Calu3 (cell line): Measurements from ENCODE around the gene C1orf185. TPM values are rescaled to one million over a fixed set of nuclear protein-coding genes. Genes with fewer than 3 reads are reported as not detected.
"Not testable (repeated sequence)": the region's sequence is repeated elsewhere in the genome, so short reads cannot be mapped to it uniquely, and the experiment has no call there.

Experiments
- BruUV-seq: library from RNA; stranded (reverse); fragments of 400-500 nt; replicated peaks from 2 replicates; lab custom pipeline; 2021; lab: Mats Ljungman, UMichigan
- CTCF ChIA-PET: fragments of 300-600 bp; sonication (Branson Sonifier 250); formaldehyde crosslinking; loops from one replicate; lab custom pipeline; 2022; ENCODE audit warnings: antibody characterized with exemption; lab: Charles Lee
- DNase-seq: peaks from one replicate; pipeline ENCODE4 v3.0.0; 2022
- H3K27ac Mint-ChIP-seq: one replicate; pipeline ENCODE4 v1.8.0; 2022; ENCODE audit warnings: mixed read lengths; ENCODE audit not compliant: unreplicated experiment
- H3K27me3 Mint-ChIP-seq: one replicate; pipeline ENCODE4 v1.8.0; 2022; ENCODE audit warnings: mixed read lengths; ENCODE audit not compliant: unreplicated experiment
- H3K36me3 Mint-ChIP-seq: one replicate; pipeline ENCODE4 v1.8.0; 2022; ENCODE audit warnings: mild to moderate bottlenecking, moderate library complexity, mixed read lengths; ENCODE audit not compliant: insufficient read depth, unreplicated experiment
- H3K4me1 Mint-ChIP-seq: one replicate; pipeline ENCODE4 v1.8.0; 2022; ENCODE audit warnings: mild to moderate bottlenecking, low read depth, mixed read lengths; ENCODE audit not compliant: unreplicated experiment
- H3K4me3 Mint-ChIP-seq: one replicate; pipeline ENCODE4 v1.8.0; 2022; ENCODE audit warnings: mild to moderate bottlenecking, low read depth, moderate library complexity, mixed read lengths; ENCODE audit not compliant: unreplicated experiment
- H3K9me3 Mint-ChIP-seq: one replicate; pipeline ENCODE4 v1.8.0; 2022; ENCODE audit warnings: low read depth, mixed read lengths; ENCODE audit not compliant: unreplicated experiment
- intact Hi-C: fragments of 100-400 bp; cut with micrococcal nuclease; formaldehyde crosslinking; loops from one replicate; pipeline ENCODE4 v1.10.0; 2022; ENCODE audit not compliant: unreplicated experiment
- total RNA-seq: library from RNA; stranded (reverse); gene quantifications from 2 replicates; pipeline ENCODE4 v1.2.3, GENCODE V29; 2022
- TF ChIP-seq, protein P1 (sequence below): fragments of 200-600 bp; IDR thresholded peaks from one replicate; pipeline ENCODE4 v1.8.0; 2022; ENCODE audit warnings: antibody characterized with exemption; ENCODE audit not compliant: unreplicated experiment

The C1orf185 gene
- total RNA-seq, 1 experiment from 2014 or later: not detected

DNA sequence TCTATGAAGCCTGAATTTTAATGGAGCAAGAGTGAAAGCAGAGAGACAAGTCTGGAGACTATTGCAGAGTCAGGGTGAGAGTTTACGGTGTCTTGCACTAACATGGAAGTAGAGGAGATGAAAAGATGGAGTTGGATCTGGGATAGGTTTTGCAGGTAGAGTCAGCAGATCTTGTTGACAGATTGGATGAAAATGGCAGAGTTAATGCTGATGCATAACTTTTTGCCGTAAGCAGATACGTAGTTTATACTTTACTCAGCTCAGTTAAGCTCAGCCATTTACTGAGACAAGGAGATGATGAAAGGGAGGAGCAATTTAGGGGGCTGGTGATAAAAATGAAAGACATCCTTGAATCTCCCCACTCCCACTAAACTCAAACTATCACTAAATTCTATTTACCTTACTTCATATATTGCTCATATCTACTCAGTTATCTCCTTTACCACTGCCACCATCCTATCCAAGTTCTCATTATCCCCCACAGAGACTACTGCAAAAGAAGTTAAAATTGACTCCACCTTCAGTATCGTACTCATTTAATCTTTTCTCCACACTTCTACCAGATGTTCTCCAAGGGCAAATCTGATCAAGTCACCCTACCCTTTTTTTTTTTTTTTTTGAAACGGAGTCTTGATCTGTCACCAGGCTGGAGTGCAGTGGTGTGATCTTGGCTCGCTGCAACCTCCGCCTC, 13.8 kb downstream of the C1orf185 start:
- H3K36me3 Mint-ChIP-seq: no peaks in the 10 kb centered on the region
- no TSS peak for BruUV-seq
- intact Hi-C loops: no loop called here
- CTCF ChIA-PET: interaction anchor here (0.6 to 0.7 kb wide), 2 partner anchors 9 to 50 kb away, joined by 3 to 5 read pairs; no protein-coding TSS in a partner anchor
- TF ChIP-seq, protein P1, sequence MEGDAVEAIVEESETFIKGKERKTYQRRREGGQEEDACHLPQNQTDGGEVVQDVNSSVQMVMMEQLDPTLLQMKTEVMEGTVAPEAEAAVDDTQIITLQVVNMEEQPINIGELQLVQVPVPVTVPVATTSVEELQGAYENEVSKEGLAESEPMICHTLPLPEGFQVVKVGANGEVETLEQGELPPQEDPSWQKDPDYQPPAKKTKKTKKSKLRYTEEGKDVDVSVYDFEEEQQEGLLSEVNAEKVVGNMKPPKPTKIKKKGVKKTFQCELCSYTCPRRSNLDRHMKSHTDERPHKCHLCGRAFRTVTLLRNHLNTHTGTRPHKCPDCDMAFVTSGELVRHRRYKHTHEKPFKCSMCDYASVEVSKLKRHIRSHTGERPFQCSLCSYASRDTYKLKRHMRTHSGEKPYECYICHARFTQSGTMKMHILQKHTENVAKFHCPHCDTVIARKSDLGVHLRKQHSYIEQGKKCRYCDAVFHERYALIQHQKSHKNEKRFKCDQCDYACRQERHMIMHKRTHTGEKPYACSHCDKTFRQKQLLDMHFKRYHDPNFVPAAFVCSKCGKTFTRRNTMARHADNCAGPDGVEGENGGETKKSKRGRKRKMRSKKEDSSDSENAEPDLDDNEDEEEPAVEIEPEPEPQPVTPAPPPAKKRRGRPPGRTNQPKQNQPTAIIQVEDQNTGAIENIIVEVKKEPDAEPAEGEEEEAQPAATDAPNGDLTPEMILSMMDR: no peak
- H3K4me1 Mint-ChIP-seq: peaks cover 2% of the 10 kb centered on the region
- no peak overlapping the region for H3K4me3 Mint-ChIP-seq
- DNase-seq: no peak
- no peaks in the 10 kb centered on the region for H3K27me3 Mint-ChIP-seq
- no peak overlapping the region for H3K27ac Mint-ChIP-seq
- H3K9me3 Mint-ChIP-seq: no peaks in the 10 kb centered on the region

DNA sequence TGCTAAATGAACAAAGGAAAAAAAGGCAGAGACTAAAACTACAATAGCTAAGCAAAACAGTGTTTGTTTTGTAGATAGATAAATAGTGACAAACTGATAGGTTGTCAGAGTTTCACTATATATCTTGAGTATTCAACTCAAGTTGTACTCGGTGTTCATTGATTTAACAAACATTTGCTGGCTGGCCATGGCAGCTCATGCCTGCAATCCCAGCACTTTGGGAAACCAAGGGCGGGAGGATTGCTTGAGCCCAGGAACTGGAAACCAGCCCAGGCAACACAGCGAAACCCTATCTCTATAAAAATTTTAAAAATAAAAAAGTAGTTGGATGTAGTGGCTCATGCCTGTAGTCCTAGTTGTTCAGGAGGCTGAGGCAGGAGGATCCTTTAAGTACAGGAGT, 17.3 kb downstream of the C1orf185 start:
- TF ChIP-seq, protein P1: no peak
- CTCF ChIA-PET: no interaction called here
- no peak overlapping the region for H3K4me3 Mint-ChIP-seq
- no peaks in the 10 kb centered on the region for H3K27me3 Mint-ChIP-seq
- intact Hi-C loops: no loop called here
- no TSS peak for BruUV-seq
- no peaks in the 10 kb centered on the region for H3K36me3 Mint-ChIP-seq
- DNase-seq: no peak
- H3K9me3 Mint-ChIP-seq: peaks cover 6% of the 10 kb centered on the region
- H3K4me1 Mint-ChIP-seq: peaks cover 9% of the 10 kb centered on the region
- no peak overlapping the region for H3K27ac Mint-ChIP-seq

DNA sequence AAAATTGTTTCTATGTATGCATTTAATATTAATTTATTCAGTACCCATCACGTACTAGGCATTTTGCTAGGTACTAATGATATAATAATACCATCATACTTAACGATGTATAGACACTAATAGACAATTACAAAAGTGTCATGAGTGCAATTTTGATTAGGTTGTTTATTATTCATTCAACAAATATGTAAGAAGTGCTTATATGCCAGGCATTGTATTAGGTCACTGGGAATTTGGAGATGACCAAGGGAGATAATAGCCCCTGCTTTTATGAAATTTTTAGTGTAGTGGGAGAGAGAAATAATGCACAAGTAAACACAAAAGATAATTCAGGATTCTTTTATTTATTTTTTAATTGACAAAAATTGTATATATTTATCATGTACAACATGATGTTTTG, 18.6 kb downstream of the C1orf185 start:
- no TSS peak for BruUV-seq
- Mint-ChIP-seq H3K4me3 (no peak overlapping the region), H3K9me3 (peaks cover 6% of the 10 kb centered on the region), H3K27me3 (no peaks in the 10 kb centered on the region), H3K36me3 (no peaks in the 10 kb centered on the region), H3K4me1 (peaks cover 9% of the 10 kb centered on the region), H3K27ac (no peak overlapping the region)
- intact Hi-C loops: no loop called here
- TF ChIP-seq, protein P1: no peak
- DNase-seq: no peak
- CTCF ChIA-PET: no interaction called here

- CTCF ChIA-PET, intact Hi-C loops, H3K9me3 Mint-ChIP-seq, H3K4me1 Mint-ChIP-seq, H3K36me3 Mint-ChIP-seq, BruUV-seq, H3K27ac Mint-ChIP-seq, H3K4me3 Mint-ChIP-seq, DNase-seq: not testable (repeated sequence)
- peaks cover 16% of the 10 kb centered on the region for H3K27me3 Mint-ChIP-seq
Observed at GRCh38 chr1:51127152-51127551, 25.1 kb downstream of the C1orf185 start.

GRCh38 chr1:51131185-51131584, 29.2 kb downstream of the C1orf185 start:
- CTCF ChIA-PET: no interaction called here
- BruUV-seq: no TSS peak
- no peak overlapping the region for H3K4me3 Mint-ChIP-seq

More at GRCh38 chr1:51131185-51131584, 29.2 kb downstream of the C1orf185 start:
- Mint-ChIP-seq H3K9me3 (peaks cover 10% of the 10 kb centered on the region), H3K36me3 (no peaks in the 10 kb centered on the region), H3K4me1 (no peaks in the 10 kb centered on the region), H3K27ac (no peak overlapping the region), H3K27me3 (peaks cover 25% of the 10 kb centered on the region)
- TF ChIP-seq, protein P1: no peak
- intact Hi-C loops: no loop called here
- no peak for DNase-seq
